Hepatocyte (in vitro differentiated cells): Measurements from ENCODE around the gene DUOX1. TPM values are rescaled to one million over a fixed set of nuclear protein-coding genes. Genes with fewer than 3 reads are reported as not detected.

Source experiments
- DNase-seq: peaks from one replicate; pipeline ENCODE4 v3.0.0-alpha.2; 2016; ENCODE audit warnings: low spot score
- H2AFZ ChIP-seq: fragments of 200-600 bp; sonication (generic); 2 replicates; pipeline ENCODE4 v1.6.0; 2016; ENCODE audit warnings: antibody characterized with exemption, mild to moderate bottlenecking
- H3K27ac ChIP-seq: fragments of 200-600 bp; sonication (generic); 2 replicates; pipeline ENCODE4 v1.5.1; 2016; ENCODE audit warnings: mild to moderate bottlenecking
- H3K27me3 ChIP-seq: fragments of 200-600 bp; sonication (generic); 2 replicates; pipeline ENCODE4 v1.6.1; 2016
- H3K36me3 ChIP-seq: fragments of 200-600 bp; sonication (generic); replicated peaks from 2 replicates; pipeline ENCODE4 v1.5.1; 2016; ENCODE audit warnings: low read depth; ENCODE audit not compliant: insufficient read depth
- H3K4me1 ChIP-seq: fragments of 200-600 bp; sonication (generic); 2 replicates; pipeline ENCODE4 v1.5.1; 2016; ENCODE audit warnings: mild to moderate bottlenecking, moderate library complexity; ENCODE audit not compliant: insufficient read depth
- H3K4me2 ChIP-seq: fragments of 200-600 bp; sonication (generic); 2 replicates; pipeline ENCODE4 v1.6.0; 2016
- H3K4me3 ChIP-seq: fragments of 200-600 bp; sonication (generic); 2 replicates; pipeline ENCODE4 v1.5.1; 2016; ENCODE audit warnings: mild to moderate bottlenecking
- H3K79me2 ChIP-seq: fragments of 200-600 bp; sonication (generic); 2 replicates; pipeline ENCODE4 v1.6.0; 2017; ENCODE audit warnings: mild to moderate bottlenecking
- H3K9me2 ChIP-seq: fragments of 200-600 bp; sonication (generic); replicated peaks from 2 replicates; pipeline ENCODE4 v1.6.0; 2017; ENCODE audit warnings: mild to moderate bottlenecking; ENCODE audit not compliant: insufficient read depth
- H3K9me3 ChIP-seq: fragments of 200-600 bp; sonication (generic); 2 replicates; pipeline ENCODE4 v1.5.1; 2016; ENCODE audit warnings: low read depth, mild to moderate bottlenecking
- H4K20me1 ChIP-seq: fragments of 200-600 bp; sonication (generic); 2 replicates; pipeline ENCODE4 v1.6.0; 2016; ENCODE audit warnings: mild to moderate bottlenecking; ENCODE audit not compliant: insufficient read depth, poor library complexity, severe bottlenecking
- EZH2 ChIP-seq: fragments of 200-600 bp; sonication (generic); IDR thresholded peaks from 2 replicates; pipeline ENCODE4 v1.6.1; 2016; ENCODE audit warnings: antibody characterized with exemption, mild to moderate bottlenecking, borderline replicate concordance
- EZH2phosphoT487 ChIP-seq: fragments of 200-600 bp; sonication (generic); IDR thresholded peaks from one replicate; pipeline ENCODE4 v1.6.1; 2018; ENCODE audit warnings: antibody characterized with exemption, mild to moderate bottlenecking, low read depth, moderate library complexity; ENCODE audit not compliant: unreplicated experiment, severe bottlenecking
- WGBS: methylation state at CpG from one replicate; pipeline ENCODE4 v1.1.6; 2016; ENCODE audit warnings: low lambda C conversion rate; ENCODE audit errors: missing lambda C conversion rate; 5-methylcytosine and 5-hydroxymethylcytosine counted together
- polyA plus RNA-seq: library from polyadenylated mRNA; unstranded; fragments of >200 nt; fragmentation: Nextera tagmentation; extraction: Ambion mirVana; gene quantifications from 2 replicates; pipeline ENCODE4 v1.2.1, GENCODE V29; 2016
- total RNA-seq: library from RNA; depleted of rRNA; stranded (reverse); fragments of >200 nt; gene quantifications from 2 replicates; pipeline ENCODE4 v1.2.3, GENCODE V29; 2014
- TF ChIP-seq, protein P1 (sequence below): fragments of 200-600 bp; sonication (generic); IDR thresholded peaks from 2 replicates; pipeline ENCODE4 v1.5.1; 2016; ENCODE audit warnings: antibody characterized with exemption, mild to moderate bottlenecking; ENCODE audit not compliant: poor library complexity

Gene DUOX1
- total and polyA plus RNA-seq, 2 experiments from 2014 or later: 3.3 to 7.7 TPM

DNA sequence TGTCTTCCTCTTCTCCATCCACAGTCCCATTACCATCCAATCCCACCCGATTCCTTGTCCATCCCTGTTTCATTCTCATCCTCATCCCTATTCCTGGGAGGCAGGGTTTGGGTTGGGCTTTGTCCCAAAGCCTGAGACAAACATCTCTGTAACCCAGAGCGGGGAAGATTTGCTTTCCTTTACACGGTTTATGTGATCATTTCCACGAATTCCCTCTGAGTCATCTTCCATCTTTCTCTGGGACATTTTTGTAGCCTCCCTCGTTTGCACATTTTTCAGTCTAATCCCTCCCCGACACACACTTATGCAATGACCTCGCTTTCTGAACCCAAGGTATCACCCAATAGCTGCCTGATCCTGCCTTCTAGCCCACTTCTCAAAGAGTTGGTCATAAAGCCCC, 38.6 kb upstream of the DUOX1 start:
- peak; percentile 51 for DNase-seq
- no peaks in the 10 kb centered on the region for H3K9me3 ChIP-seq
- no peak overlapping the region for H3K4me3 ChIP-seq
- peak overlapping the region; percentile 92 for H3K27ac ChIP-seq
- 30% methylated on average over 7 of the region's 7 CpGs for WGBS
- H3K4me1 ChIP-seq: peaks cover 19% of the 10 kb centered on the region
- TF ChIP-seq, protein P1, sequence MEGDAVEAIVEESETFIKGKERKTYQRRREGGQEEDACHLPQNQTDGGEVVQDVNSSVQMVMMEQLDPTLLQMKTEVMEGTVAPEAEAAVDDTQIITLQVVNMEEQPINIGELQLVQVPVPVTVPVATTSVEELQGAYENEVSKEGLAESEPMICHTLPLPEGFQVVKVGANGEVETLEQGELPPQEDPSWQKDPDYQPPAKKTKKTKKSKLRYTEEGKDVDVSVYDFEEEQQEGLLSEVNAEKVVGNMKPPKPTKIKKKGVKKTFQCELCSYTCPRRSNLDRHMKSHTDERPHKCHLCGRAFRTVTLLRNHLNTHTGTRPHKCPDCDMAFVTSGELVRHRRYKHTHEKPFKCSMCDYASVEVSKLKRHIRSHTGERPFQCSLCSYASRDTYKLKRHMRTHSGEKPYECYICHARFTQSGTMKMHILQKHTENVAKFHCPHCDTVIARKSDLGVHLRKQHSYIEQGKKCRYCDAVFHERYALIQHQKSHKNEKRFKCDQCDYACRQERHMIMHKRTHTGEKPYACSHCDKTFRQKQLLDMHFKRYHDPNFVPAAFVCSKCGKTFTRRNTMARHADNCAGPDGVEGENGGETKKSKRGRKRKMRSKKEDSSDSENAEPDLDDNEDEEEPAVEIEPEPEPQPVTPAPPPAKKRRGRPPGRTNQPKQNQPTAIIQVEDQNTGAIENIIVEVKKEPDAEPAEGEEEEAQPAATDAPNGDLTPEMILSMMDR: no peak
- TF ChIP-seq EZH2phosphoT487: no peak
- no peaks in the 10 kb centered on the region for H4K20me1 ChIP-seq
- H3K27me3 ChIP-seq: no peaks in the 10 kb centered on the region
- H3K9me2 ChIP-seq: no peaks in the 10 kb centered on the region
- H2AFZ ChIP-seq: no peak overlapping the region
- no peak overlapping the region for H3K4me2 ChIP-seq
- H3K36me3 ChIP-seq: no peaks in the 10 kb centered on the region
- H3K79me2 ChIP-seq: no peaks in the 10 kb centered on the region

DNA sequence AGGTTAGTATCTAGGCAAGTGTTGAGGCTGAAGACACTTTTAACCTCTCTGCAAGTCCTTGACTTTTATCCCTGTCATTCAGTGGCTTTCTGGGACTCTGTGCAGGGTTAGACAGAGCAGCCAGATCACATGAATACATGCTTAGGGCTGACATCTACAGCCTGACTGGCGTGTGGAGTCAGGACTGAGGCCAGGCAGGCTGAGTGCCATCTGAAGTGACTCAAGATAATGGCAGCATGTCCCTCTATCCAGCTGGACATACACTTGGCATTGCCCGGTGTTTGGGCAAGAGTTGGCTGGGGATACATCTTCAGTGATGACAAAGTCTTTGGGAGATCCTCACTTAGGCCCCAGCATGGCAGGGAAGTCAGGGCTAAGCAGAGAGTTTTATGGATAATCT, 38.2 kb upstream of the DUOX1 start:
- Histone ChIP-seq H3K79me2 (no peaks in the 10 kb centered on the region), H3K27me3 (no peaks in the 10 kb centered on the region), H3K27ac (peak overlapping the region; percentile 92), H3K36me3 (no peaks in the 10 kb centered on the region), H3K4me1 (peaks cover 19% of the 10 kb centered on the region), H2AFZ (no peak overlapping the region), H3K4me3 (no peak overlapping the region), H3K4me2 (no peak overlapping the region), H4K20me1 (no peaks in the 10 kb centered on the region), H3K9me3 (no peaks in the 10 kb centered on the region), H3K9me2 (no peaks in the 10 kb centered on the region)
- 83% methylated on average over 2 of the region's 2 CpGs for WGBS
- no peak for DNase-seq
- TF ChIP-seq EZH2phosphoT487 (no peak), EZH2 (no peak)
- TF ChIP-seq, protein P1: no peak

DNA sequence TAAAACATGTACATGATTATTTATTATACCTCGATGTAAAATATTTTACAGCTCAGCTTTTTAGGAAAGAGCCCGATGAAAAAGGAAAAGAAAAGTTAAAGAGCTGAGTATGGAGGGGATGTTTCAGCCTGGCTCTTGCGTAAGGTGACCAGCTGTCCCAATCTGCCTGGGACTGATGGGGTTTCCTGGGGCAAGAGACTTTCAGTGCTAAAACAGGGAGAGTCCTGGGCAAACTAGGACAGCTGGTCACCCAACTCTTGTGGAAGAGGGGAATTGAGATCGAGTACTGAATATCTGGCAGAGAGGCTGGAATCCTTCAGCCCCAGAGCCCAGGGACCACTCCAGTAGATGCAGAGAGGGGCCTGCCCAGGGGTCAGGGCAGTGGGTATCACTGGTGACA, 36.8 kb upstream of the DUOX1 start:
- Histone ChIP-seq H3K9me3 (no peaks in the 10 kb centered on the region), H4K20me1 (no peaks in the 10 kb centered on the region), H2AFZ (no peak overlapping the region), H3K27ac (no peak overlapping the region), H3K4me2 (no peak overlapping the region), H3K27me3 (no peaks in the 10 kb centered on the region), H3K4me1 (peaks cover 13% of the 10 kb centered on the region), H3K36me3 (no peaks in the 10 kb centered on the region), H3K4me3 (no peak overlapping the region), H3K79me2 (no peaks in the 10 kb centered on the region), H3K9me2 (no peaks in the 10 kb centered on the region)
- 91% methylated on average over 4 of the region's 4 CpGs for WGBS
- TF ChIP-seq, protein P1: no peak
- TF ChIP-seq EZH2phosphoT487 (no peak), EZH2 (no peak)
- no peak for DNase-seq

DNA sequence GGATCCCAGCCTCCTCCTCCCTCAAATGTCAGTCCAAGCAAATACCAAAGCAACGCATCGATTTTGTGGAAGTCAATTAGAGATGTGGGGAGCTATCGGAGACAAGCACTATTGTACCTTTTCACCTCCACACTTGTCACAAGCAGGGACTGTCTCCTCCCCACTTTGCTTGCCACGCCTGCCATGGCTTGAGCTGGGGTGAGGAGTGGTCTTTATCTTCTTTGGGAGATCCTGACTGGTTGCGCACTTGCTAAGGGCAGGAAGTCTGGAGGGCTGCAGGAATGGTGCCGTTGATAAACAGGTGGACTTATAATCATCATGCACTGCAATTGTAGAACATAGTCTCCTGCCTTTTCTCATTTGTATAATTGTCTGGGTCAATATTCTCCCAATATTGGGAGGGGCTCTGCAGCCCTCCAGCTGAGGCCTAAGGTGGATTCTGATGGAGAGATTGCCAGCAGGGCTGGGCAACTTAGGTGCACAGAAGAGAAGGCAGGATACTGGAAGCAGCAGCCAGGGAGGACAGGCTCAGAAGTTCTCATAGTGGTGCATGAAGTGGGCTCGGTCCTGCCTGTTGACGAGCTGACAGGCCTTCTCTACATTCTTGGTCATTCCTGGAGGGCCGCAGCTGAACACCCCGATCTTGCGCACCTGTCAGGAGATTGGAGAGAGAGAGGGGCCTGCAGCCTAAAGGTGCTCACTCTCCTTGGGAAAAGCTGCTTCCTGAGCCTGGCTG, 36.0 kb upstream of the DUOX1 start:
- H3K9me3 ChIP-seq: no peaks in the 10 kb centered on the region
- no peaks in the 10 kb centered on the region for H3K36me3 ChIP-seq

More for the DNA sequence above, 36.0 kb upstream of the DUOX1 start:
- DNase-seq: no peak
- TF ChIP-seq EZH2: no peak
- no peak for TF ChIP-seq EZH2phosphoT487
- TF ChIP-seq, protein P1: no peak
- Histone ChIP-seq H4K20me1 (no peaks in the 10 kb centered on the region), H3K4me1 (peaks cover 7% of the 10 kb centered on the region), H3K27ac (no peak overlapping the region), H3K79me2 (no peaks in the 10 kb centered on the region), H2AFZ (no peak overlapping the region), H3K27me3 (no peaks in the 10 kb centered on the region), H3K9me2 (no peaks in the 10 kb centered on the region), H3K4me2 (no peak overlapping the region), H3K4me3 (no peak overlapping the region)
- WGBS: 91% methylated on average over 11 of the region's 11 CpGs
